Measurements from ENCODE around the gene FAM47E.

FAM47E gene, protein sequence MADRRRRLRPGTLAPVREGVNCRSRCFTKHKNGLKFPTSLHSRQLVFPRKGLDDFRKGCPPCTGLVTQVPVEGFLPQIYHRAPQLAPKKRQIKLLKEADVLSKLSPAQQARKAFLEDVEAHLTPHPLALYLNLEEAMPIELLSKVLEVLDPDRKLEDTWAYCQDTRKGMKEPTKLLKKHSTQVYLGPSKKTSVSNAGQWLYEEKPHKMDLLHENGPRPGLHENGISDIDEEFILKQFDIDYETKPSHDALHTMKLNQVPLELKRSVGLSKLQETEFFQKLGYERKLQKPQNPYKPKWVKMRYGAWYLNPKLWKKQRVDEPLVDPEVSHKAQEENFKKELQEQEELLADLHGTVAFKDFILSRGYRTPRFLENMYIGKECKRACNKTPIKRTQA

DNA sequence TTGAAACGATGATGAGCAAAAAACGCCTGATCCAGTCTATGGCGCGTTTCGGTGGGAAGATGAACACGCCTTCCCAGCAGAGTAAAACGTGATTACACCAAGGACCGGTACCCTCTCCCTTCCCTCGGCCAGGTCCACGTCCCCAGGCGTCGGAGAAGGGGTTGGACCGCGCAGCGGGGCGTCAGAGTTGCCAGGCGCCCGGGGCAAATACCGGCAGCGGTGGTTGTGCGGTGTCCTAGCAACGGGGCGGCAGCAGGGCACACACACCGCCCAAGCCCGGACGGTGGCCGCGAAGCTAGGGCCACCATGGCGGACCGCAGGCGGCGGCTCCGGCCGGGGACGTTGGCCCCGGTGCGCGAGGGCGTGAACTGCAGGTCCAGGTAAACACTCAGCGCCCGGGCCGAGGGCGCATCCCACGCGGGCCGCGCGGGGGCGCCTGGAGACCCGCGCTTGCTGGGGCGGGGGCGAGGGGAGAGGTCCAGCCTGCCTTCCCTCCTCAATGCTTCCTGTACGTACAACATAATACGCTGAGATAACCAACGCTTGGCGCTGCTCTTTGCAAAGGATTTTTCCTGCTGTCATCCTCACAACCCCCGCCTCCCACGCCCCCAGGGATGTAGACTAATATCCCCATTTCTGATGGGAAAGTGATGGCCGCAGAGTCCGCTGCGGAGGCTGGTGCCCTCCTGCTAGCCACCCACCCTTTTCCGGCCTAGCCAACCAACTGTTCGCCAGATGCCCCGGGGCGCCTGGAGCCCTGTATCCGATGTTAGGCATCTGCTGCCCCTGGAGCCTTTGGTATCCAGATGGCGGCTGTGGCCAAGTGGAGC, at the start of gene FAM47E:
Gene FAM47E, plus strand, starts transcription at position 281 of the 830 bp plus-strand sequence. Its CDS starts 26 bp downstream, at position 307.
- peak; percentile 55 for DNase-seq (ENCODE audit: low spot score)

DNA sequence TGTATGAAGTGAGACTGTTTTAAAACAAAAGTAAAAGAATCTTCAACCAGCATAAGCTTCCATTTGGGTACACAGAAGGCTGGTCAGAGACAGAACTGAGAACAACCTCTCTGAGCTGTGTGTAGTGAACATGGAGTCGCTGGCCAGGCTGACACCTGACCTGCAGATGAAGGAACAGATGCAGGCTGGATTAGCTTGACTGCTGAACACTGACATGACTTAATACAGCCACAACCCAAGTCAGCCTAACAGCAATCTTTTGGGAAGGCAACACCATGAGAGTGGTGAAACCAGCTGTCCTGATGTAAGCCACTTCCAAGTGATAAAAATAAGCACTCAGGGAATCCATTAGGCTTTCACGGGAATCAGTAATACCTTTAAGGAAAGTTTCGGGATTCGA, 48.0 kb upstream of the FAM47E start:
- no peak for DNase-seq (ENCODE audit: low spot score)

DNA sequence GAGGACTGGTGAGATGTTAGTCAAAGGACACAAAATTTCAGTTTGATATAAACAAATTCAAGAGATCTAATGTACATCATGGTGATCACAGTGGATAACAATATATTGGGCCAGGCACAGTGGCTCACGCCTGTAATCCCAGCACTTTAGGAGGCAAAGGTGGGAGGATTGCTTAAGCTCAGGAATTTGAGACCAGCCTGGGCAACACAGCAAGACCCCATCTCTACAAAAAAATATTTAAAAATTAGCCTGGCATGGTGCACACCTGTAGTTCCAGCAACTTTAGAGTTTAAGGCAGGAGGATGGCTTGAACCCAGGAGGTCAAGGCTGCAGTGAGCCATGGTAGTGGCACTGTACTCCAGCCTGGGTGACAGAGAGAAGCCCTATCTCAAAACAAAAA, 46.6 kb upstream of the FAM47E start:
- DNase-seq (ENCODE audit: low spot score) = no peak

DNA sequence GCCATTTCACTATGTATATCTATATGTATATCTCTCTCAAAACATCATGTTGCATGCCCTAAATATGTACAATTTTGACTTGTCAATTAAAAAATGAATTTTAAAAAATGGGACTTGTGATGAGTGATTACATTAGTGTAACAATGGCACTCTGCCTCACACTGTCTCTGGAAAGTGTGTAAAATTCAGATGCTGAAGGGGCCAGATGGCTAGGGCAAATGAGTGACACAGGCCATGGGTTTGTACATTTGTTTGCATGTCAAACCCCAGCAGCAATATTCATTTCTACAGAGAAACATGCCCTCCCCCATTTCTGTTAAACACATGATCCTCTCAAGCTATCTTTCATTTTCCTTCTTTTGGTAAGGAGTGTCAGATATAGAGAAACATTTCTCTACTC, 46.0 kb upstream of the FAM47E start:
- DNase-seq (ENCODE audit: low spot score) = no peak

DNA sequence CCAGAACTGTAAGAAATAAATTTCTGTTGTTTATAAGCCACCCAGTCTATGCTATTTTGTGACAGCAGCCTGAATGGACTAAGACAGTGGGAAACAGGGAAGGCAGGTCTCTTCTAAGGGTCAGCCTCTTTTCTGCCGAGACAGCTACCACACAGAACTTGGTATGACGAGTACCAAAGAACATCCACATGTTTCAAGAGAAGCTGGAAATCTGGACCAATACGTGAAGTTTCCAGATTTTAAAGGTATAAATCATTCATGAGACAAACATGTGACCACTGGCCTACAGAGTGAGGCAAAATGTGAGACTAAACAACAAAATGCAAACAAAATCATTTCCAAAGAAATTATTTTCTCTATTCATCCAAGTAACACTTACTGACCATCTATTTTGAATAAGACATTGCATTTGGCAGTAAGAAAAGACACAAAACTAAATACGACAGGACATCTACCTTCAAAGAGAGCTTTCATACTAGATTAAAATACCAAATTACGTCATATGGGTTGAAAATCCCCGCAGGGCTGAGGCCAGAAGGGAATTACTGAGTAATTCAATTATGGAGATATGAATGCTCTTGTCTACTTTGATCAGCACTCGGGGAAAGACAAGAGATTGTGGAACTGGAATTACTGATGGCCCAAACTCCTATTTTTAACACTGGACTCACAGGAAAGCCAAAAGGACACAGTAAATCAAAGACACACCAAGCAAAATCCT, 45.1 kb upstream of the FAM47E start:
- DNase-seq (ENCODE audit: low spot score) = no peak

DNA sequence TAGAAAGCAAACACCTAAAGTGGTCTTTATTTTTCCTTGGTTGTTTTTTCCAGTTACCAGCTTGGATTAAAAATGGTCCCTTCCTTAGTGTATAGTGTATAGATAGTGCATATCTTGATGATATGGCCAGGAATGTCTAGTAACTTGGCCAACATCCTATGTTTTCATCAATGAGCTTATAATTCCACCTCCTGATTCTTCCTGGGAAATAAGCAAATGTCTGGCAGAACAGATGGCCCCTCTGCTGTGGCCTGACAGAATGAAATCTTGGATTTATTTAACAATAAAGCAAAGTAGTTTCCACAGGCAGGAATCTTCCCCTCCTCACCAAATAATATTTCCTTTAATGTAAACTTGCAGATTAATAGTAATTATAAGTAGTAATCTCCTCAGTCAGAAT, 44.0 kb upstream of the FAM47E start:
- DNase-seq (ENCODE audit: low spot score) = peak; percentile 38

DNA sequence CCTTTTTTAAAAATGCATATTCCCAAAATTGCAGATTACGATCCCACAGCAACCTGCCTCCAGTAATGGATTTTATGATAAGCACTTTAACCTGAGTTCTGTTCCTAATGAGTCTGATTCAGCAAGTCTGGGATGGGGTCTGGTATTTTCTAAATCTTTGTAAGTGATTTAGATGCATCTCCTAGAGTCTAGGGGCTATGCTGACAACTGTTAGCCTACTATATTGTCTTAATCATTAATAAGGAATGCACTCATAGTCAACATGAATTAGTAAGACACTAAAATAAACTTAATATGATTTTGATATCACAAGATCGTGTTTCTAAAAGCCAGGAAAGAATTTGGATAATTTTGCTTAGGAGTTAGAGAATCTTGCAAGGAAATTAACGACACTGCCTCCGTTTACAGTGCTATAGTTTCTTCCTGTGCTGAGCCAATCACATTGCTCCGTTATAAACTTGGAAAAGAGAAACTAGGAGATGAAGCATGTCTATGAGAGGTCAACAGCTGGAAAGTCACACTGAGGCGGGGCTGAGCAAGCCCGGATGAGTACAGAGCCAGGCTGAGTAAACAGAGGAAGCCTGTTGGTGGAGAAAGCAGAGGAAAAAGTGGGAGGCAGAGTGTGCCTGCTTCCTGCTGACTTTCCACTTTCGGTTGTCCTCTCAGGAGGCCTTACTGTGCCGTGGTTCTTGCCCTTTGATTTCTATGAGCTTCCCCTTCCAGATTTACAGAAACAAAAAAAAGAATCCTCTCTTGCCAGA, 43.3 kb upstream of the FAM47E start:
- no peak for DNase-seq (ENCODE audit: low spot score)

DNA sequence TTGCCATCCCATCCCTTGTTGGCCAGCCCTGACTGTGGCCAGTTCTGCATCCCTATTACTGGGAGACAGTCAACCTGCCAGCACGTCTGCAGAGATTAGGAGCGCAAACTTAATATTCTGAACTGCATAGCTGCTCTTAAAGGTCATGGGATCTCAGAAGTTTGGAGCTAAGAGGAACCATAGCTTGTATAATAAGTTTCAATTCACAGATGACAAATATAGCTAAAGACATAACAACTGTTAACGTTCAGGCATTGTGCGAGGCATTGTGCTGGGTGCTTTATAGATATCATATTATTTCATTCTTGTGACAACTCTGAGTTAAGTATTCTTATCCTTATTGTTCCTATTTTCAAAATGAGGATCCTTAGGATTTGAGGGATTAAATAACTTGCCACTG, 41.6 kb upstream of the FAM47E start:
- no peak for DNase-seq (ENCODE audit: low spot score)

DNA sequence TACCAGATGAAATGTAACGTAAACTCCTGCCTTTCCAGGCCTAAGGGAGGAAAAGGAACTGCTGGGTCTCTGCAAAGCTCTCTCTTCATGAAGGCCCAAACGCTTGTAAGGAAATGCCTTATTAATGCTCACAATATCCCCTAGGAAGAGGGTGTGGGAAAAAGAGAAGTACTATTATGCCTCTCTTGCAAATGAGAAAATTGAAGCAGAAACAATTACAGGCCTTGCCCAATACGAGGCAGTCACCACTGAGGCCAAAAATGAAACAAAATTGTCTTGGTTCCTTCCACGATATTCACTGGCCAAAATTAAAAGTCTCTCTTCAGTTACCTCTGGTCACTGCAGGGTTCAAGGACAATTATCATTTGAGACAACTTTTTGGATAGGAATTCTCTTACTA, 41.1 kb upstream of the FAM47E start:
- DNase-seq (ENCODE audit: low spot score) = no peak

DNA sequence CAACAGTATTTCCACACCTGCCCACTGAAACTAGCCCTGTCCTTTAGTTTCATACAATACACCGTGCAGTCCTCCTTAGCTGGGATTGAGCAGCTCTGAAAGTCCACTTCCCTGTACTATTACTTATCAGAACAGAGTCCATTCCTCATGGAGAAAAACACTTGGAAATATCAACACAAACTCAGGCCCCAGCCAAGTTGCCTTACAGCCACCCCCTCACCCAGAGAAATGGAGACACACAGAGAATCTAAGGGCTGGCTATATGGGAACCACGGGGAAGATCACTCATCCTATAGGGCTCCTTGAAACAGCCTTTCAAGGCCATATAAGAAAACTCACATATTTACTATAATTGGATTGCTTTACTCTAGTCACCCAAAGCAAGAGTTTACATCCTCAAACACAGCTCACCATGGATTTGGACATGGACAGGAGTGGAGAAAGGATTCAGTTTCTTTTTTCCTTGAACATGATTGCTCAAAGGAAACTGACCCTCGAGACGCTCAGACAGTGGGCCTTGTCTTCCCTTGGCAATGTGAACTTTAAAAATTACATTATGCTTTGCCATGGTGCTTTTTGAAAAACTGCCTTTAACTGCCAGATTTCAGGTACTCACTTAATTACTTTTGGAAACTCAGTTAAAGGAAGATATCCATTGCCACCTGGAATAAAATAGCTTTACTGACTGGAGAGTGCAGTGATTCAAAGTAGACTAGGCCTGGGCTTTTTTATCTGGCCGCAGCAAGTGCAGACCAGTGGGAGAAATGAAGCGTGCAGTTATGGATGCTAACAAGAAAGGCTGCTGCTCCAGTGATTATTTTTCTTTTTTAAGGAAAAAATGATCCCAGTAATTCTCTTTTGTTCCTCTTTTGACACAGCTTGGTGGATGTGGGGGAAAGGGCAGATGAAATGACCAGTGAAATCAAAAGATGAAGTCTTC, 39.5 kb upstream of the FAM47E start:
- DNase-seq (ENCODE audit: low spot score) = no peak

DNA sequence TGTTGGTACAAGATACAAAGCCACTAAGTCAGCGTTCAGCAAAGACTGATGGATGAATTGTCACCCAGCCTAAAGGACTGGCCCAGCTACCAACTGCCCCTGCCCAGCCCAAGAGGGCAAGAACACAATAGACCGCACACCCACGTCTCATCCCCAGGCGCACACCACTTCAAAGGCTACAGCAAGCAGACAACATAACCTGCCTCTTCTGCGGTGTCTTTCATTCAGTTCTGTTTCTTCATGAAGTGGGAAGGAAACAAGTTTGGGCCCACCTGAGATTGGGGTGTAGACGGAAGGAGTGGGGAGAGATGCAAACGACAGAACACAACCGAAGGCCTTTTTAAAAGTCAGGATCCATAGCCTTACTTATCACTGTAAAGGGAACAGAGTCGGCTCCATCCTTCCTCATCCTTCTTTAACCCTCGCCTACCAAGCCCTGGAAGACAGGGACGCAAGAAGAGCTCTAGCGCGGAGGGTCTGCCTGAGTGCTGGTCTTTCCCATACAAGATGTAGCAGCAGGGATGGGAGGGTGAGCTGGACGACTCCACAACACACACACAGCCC, 38.6 kb upstream of the FAM47E start:
- DNase-seq (ENCODE audit: low spot score) = no peak

DNA sequence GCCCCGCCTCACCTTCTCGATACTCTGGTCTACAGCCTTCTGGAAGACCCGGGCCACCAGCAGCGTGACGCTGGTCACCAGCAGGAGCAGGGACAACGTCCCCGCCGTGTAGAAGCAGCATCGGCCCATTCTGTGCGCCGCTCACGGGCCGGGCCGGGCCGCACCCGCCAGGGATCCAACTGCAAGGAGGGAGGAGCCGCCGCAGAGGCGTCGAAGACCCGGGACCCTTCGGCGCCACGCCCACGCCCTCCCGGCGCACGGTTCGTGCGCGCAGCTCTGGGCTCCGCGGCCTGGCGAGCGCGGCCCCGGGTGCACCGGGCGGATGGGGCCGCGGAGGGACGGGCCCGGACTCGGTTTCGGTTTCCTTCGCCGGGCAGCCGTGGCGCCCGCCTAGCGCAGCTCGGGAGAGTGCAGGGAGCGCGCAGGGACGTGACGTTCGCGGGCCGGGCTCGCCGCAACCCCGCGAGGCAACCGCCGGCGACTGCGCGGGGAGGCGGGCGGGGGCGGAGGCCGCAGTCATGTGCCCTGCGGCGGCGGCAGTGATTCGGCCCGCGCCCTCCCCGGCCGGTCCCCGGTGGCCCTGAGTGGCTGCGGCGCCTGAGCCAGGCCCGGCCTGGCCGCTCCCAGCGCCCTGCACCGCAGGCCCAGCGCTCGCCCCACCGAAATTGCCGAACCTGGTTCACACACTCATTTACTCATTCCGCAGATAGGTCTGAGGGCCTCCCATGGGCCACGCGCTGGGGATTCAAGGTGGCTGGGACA, 37.9 kb upstream of the FAM47E start, which contains the start of gene SCARB2:
Gene SCARB2, minus strand, starts transcription at position 410 of the 762 bp plus-strand sequence. Its CDS starts 281 bp downstream, at position 129.
- DNase-seq (ENCODE audit: low spot score) = peak; percentile 77

DNA sequence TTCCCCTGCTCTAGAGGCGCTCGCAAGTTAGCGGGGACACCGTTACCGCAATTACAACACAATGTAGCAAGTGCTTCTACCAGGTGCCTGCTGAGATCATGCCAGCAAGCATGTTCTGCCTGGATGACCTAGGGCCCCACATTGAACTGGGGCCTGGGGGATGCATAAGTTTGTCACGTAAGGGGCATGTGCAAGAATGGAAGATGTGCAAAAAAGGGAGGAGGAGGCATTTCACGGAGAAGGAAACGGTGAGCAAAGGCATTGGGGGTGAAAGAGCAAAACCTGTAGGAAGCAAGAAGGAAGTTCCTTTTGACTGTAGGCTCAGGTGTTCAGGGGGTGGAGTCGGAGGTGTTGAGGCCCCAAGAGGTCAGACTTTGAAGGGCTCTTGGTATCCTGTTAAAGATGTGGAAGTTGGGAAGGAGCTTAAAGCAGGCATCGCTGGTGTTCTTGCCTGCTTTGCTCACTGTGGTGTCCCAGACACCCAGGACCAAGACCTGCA, 37.3 kb upstream of the FAM47E start:
- no peak for DNase-seq (ENCODE audit: low spot score)

DNA sequence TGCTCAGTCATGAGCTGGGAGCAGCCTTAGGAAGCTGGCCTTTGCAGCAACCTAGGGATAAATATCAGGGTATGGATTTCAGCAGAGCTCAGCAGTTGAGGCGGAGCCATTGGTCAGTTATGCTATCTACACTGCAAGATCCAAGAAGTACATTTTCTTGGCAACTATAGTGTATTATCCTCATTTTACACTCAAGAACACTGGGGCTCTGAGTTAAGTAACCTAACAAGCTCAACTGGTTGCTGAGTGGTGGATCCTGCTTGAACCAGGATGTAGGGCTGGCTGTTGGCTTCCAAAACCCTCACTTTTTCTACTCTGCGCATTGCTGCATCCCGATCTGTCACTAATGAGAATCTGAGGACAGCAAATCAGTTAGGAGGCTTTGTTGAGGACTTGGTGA, 36.4 kb upstream of the FAM47E start:
- DNase-seq (ENCODE audit: low spot score) = no peak

DNA sequence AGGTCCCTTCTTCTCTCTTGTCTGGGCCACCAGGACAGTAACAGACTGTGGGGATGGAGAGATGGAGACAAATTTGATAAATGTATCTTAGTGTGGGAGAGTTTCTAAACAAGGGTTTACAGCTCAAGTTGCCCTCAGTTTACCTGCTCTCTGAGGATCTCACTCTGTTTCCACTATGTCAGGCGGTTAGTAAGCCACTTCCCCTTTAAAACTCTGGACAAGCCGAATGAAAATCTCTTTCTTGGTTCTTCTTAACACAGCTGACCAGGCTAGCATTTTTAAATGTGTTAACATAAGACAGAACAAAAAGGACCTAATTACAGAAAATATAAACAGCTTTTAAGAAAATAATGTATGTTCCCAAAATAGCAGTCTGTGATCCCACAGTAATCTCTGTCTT, 35.0 kb upstream of the FAM47E start:
- DNase-seq (ENCODE audit: low spot score) = no peak

DNA sequence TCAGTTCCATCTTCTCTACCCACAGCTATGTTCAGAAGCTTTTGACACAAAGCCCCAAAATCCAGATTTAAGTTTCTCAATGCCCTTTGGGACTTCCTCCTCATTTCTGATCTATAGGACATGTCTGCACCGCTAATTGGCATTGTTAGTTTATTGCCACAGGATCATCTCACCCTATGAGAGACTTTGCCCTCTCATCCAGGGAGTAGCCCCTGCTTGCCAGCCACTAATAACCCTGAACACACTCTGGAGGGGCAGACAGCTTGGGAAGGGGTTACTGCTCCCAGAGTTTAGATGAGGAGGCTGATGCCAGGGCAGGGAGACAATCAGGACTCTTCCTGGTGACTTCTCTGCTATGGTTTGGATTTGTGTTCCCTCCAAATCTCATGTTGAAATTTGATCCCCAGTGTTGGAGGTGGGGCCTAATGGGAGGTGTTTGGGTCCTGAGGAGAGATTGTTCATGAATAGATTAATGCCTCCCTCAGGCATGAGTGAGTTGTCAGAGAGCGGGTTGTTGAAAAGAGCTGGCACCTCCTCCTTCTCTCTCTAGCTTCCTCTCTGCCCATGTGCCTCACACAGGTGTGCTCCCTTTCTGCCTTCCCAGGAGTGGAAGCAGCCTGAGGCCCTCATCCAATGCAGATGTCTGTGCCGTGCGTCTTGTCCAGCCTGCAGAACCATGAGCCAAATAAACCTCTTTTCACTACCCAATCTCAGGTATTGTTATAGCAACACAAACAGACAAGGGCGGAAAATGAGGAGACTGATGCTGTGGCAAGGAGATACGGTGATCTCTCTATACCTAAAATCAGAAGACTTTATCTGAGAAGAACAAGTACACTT, 34.3 kb upstream of the FAM47E start:
- DNase-seq (ENCODE audit: low spot score) = no peak

DNA sequence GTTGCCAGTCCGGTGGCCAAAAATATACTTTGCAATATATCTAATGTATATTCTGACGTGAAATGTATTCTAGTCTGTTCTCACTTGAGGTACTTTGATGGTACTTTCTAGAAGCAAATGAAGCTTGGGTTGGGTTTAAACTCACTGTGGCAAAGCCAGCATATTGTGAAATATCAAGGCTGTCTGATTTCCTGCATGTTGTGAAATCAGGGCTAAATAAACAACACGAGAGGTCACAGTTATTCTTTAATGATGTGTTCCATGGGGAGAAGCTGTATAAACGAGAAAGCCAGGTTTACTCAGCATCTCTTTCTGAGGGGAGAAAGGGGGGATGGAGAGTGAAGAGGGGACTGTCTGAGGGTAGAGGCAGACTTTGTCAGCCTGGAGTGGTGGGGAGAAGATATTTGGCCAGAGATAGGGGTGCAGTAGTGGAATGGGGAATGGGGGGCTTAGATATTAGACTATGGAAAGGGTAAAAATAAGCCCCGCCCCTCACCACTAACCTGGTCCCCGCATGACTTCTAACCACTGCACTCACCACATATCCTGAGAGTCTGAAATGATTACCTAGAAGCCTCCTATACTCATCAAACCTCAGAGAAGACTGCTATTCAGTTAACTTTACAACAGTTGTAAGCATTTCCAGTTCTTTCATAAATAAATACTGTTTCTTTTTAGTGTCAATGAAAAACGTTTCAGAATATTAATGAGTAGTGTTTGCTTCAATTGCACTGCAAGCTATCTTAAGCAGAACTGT, 32.0 kb upstream of the FAM47E start:
- no peak for DNase-seq (ENCODE audit: low spot score)

DNA sequence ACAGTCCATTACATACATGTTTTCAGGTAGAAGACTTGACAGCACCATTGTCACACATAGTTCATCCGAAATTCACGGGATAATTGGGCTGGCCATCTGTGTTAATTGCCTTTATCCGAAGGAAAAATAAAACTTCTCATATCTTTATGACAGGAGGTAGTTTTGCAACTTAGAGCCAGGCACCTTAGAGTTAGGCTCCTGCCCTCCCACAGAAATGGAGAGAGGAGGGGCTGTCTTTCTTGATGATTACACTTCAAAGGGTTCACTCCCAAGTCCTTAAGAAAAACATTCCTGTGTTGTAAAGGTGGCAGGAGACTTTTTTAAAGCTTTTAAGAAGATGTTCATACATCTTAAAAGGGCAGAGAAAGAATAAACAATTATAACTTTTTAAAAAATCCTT, 27.4 kb upstream of the FAM47E start:
- DNase-seq (ENCODE audit: low spot score) = no peak
